ENCODE measurements around the gene TTC3.
"Not testable (repeated sequence)": the region's sequence is repeated elsewhere in the genome, so short reads cannot be mapped to it uniquely, and the experiment has no call there.

TTC3 gene

DNA sequence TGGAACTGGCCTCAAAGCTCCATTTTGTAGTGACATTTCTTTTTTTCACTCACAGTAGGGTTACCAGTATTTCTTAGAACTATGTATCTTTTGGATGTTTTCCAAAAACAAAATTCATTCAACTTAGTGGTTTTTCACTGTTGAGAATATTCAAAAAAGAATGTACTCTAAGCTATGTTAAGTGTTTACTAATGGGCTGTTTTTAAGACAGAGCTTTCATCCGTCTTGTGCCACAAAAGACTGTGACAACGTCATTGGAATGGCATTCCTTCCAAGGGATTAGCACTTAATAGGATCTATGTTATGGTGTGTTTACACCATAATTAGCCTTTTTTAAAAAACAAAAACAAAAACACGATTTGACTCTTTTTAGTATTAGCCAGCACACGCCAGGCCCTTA is 66.8 kb downstream of the TTC3 start:
- TF ChIP-seq ZNF274 (IDR thresholded peaks at IDR 0.05; ENCODE audit: low read depth, low read length): no peak
- no peak overlapping the region for H3K4me3 ChIP-seq (ENCODE audit: low read length)

GRCh38 chr21:37143392-37143791 is 70.3 kb downstream of the TTC3 start:
- not testable (repeated sequence) for H3K4me3 ChIP-seq (ENCODE audit: low read length)

DNA sequence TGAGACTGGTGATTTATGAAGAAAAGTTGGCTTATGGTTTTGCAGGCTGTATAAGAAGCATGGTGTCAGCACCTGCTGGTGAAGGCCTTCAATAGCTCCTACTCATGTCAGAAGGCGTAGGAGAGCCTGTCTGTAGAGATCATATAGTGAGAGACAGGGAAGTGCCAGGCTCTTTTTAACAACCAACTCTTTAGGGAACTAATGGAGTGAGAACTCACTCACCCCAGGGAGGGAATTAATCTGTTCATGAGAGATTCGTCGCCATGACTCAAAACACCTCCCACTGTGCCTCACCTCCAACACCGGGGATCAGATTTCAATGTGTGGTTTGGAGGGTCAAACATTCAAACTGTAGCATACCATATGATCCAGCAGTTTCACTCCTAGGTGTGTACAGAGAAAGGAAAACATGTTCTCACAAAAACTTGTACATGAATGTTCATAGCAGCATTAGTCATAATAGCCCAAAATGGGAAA is 72.6 kb downstream of the TTC3 start:
- no peak for TF ChIP-seq ZNF274 (IDR thresholded peaks at IDR 0.05; ENCODE audit: low read depth, low read length)
- no peak overlapping the region for H3K4me3 ChIP-seq (ENCODE audit: low read length)

DNA sequence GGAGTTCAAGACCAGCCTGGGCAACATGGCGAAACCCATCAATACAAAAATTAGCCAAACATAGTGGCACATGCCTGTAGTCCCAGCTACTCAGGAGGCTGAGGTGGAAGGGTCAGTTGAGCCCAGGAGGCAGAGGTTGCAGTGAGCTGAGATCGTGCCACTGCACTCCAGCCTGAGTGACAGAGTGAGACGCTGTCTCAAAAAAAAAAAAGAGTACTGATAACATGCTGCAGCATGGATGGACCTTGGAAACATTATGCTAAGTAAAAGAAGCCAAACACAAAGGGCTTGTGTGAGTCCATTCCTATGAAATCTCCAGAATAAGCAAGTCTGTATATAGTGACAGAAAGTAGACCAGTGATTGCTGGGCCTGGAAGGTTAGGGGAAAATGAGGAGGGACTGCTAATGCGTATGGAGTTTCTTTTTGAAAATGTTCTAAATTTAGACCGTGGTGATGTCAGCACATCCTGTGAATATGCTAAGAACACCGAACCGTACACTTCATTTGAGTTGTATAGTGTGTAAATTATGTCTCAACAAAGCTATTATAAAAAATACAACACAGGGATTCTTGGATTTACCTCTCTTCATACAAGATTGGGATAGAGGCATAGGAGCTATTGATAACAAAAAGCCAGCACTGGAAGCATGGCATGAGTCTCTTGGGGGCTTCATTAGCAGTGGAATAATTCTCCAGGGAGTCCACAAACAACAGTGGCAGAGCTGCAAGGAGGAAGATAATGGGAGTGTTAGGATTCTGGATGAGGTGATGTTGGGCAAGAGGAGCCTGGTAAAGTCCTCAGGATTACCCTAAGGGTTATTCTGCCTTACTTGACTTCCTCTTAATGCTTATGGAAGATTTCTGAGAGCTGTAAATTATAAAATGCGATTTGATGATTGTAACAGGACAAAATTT is 73.5 kb downstream of the TTC3 start:
- no peak overlapping the region for H3K4me3 ChIP-seq (ENCODE audit: low read length)
- no peak for TF ChIP-seq ZNF274 (IDR thresholded peaks at IDR 0.05; ENCODE audit: low read depth, low read length)

DNA sequence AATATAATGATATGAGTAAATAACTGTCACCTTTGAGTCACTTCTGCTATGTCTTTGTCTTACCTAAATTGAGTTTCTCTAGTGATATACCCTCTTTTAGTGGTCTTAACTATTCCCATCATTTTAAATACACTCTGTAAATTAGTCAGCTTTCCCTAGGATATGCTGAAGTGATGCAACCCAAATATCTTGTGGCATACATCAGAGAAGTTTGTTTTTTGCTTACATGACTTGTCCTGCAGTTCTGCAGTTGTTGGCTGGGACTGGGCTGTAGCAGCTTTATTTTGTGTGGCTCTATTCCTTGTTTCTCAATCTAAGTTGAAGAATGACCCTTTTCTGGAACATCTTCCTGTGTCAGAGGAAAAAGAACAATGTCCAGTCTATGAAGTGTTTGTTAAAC is 76.4 kb downstream of the TTC3 start:
- no peak for TF ChIP-seq ZNF274 (IDR thresholded peaks at IDR 0.05; ENCODE audit: low read depth, low read length)

GRCh38 chr21:37153196-37153934 is 80.3 kb downstream of the TTC3 start:
- no peak overlapping the region for H3K4me3 ChIP-seq (ENCODE audit: low read length)
- TF ChIP-seq ZNF274 (IDR thresholded peaks at IDR 0.05; ENCODE audit: low read depth, low read length): no peak

More for the DNA sequence above, 76.4 kb downstream of the TTC3 start:
- H3K4me3 ChIP-seq (ENCODE audit: low read length): no peak overlapping the region

DNA sequence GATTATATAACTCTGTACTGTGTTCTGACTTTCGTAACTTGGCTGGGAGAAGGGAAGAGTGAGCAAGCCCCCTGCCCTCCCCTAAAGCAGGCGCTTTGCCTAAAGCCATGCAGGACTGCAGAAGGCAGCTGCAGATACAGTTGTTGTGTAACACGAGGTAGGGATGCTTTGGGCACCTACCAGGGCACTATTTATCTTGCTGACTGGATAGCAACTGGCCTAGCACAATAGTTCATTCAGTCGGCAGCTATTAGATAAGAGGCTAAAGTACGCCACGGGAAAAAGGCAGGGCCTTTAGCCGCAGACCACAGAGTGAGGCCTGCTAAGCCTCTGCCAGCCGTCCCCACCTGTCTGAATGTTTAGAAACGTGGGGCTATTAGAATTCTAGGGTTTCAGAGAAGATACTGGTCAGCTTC is 80.9 kb downstream of the TTC3 start:
- TF ChIP-seq ZNF274 (IDR thresholded peaks at IDR 0.05; ENCODE audit: low read depth, low read length): no peak
- no peak overlapping the region for H3K4me3 ChIP-seq (ENCODE audit: low read length)

DNA sequence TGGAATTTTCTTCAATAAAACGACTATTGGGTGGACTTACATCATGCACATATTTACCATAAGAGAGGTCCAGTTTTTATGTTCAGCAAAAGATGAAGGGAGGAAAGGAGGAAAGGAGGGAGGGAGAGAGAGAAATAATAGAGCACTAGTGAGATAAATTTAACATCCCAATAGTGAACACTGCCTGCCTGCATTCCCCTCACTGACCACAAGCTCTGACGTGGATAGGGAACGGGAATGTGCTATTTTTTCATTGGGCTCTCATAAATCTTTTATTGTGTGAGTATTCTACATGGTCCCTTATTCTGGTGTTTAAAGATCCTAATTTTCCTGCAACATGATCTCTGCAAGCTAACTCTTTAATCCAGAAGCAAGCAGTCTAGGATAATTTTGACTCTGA is 82.1 kb downstream of the TTC3 start:
- H3K4me3 ChIP-seq (ENCODE audit: low read length): no peak overlapping the region
- no peak for TF ChIP-seq ZNF274 (IDR thresholded peaks at IDR 0.05; ENCODE audit: low read depth, low read length)

- no peak for TF ChIP-seq ZNF274 (IDR thresholded peaks at IDR 0.05; ENCODE audit: low read depth, low read length)
- H3K4me3 ChIP-seq (ENCODE audit: low read length): no peak overlapping the region
Observed at GRCh38 chr21:37157938-37158337, 84.9 kb downstream of the TTC3 start.

- no peak for TF ChIP-seq ZNF274 (IDR thresholded peaks at IDR 0.05; ENCODE audit: low read depth, low read length)
- no peak overlapping the region for H3K4me3 ChIP-seq (ENCODE audit: low read length)
Observed at GRCh38 chr21:37159053-37159776, 86.2 kb downstream of the TTC3 start.

DNA sequence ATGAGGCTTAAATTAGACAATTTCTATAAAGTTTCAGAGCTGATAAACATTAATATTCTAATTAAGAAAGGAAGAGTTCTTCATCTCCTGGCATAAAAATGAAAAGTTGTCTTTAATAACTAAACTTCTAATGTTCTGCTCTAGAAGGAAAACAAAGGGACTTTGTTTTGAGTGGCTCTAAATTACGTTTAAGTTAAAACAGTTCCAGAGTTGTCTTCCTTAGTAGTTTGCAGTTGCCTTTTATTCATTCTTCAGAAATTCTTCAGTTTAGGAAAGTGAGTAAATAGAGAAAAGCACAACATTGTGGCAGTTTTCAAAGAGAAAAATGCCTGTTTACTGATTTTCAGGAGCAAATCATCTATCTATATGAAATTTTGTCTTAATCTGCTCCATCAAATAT is 86.9 kb downstream of the TTC3 start:
- no peak for TF ChIP-seq ZNF274 (IDR thresholded peaks at IDR 0.05; ENCODE audit: low read depth, low read length)
- H3K4me3 ChIP-seq (ENCODE audit: low read length): no peak overlapping the region

GRCh38 chr21:37164742-37165141 is 91.7 kb downstream of the TTC3 start:
- H3K4me3 ChIP-seq (ENCODE audit: low read length): no peak overlapping the region

GRCh38 chr21:37165586-37165985 is 92.5 kb downstream of the TTC3 start:
- no peak for TF ChIP-seq ZNF274 (IDR thresholded peaks at IDR 0.05; ENCODE audit: low read depth, low read length)
- H3K4me3 ChIP-seq (ENCODE audit: low read length): no peak overlapping the region

More at GRCh38 chr21:37164742-37165141, 91.7 kb downstream of the TTC3 start:
- no peak for TF ChIP-seq ZNF274 (IDR thresholded peaks at IDR 0.05; ENCODE audit: low read depth, low read length)

DNA sequence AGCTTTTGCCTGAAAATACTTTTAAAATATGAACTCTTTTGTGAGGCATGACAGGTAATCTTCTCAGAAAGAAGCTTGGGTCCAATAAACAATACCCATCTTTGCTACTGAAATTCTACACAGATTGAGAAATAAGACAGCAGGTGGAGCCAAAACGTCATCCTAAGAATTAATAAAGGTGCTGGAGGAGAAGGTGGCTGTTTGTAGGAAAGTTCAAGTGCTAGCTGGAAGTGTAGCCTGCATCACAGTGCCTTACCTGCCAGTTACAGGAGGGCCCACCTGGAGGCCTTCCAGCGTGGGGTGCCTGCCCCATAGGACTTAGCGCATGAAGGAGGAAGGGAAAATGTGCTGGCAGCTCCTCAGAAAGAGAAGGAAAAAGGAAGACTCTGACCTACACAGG is 93.7 kb downstream of the TTC3 start:
- no peak overlapping the region for H3K4me3 ChIP-seq (ENCODE audit: low read length)
- no peak for TF ChIP-seq ZNF274 (IDR thresholded peaks at IDR 0.05; ENCODE audit: low read depth, low read length)
